ENCODE data around the gene SLC39A11.
A peak's percentile ranks its signal among the peaks of the same experiment; 100 is the strongest.

SLC39A11 gene

GRCh38 chr17:72745241-72745640 lies 347.2 kb downstream of the SLC39A11 start:
- TF ChIP-seq, protein P1, sequence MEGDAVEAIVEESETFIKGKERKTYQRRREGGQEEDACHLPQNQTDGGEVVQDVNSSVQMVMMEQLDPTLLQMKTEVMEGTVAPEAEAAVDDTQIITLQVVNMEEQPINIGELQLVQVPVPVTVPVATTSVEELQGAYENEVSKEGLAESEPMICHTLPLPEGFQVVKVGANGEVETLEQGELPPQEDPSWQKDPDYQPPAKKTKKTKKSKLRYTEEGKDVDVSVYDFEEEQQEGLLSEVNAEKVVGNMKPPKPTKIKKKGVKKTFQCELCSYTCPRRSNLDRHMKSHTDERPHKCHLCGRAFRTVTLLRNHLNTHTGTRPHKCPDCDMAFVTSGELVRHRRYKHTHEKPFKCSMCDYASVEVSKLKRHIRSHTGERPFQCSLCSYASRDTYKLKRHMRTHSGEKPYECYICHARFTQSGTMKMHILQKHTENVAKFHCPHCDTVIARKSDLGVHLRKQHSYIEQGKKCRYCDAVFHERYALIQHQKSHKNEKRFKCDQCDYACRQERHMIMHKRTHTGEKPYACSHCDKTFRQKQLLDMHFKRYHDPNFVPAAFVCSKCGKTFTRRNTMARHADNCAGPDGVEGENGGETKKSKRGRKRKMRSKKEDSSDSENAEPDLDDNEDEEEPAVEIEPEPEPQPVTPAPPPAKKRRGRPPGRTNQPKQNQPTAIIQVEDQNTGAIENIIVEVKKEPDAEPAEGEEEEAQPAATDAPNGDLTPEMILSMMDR (IDR thresholded peaks at IDR 0.05), result no peak
- no peaks in the 10 kb centered on the region for H3K36me3 Mint-ChIP-seq (ENCODE audit: low read depth)
- H3K27me3 Mint-ChIP-seq (ENCODE audit: low read depth, poor library complexity), result peaks cover 16% of the 10 kb centered on the region
- peaks cover 30% of the 10 kb centered on the region for H3K4me1 Mint-ChIP-seq
- H3K9me3 Mint-ChIP-seq, result no peaks in the 10 kb centered on the region
- H3K27ac Mint-ChIP-seq, result no peak overlapping the region
- DNase-seq, result no peak
- H3K4me3 Mint-ChIP-seq, result no peak overlapping the region

- DNase-seq, result no peak
- Mint-ChIP-seq H3K36me3 (ENCODE audit: low read depth) (no peaks in the 10 kb centered on the region), H3K4me1 (peaks cover 15% of the 10 kb centered on the region), H3K27me3 (ENCODE audit: low read depth, poor library complexity) (peaks cover 7% of the 10 kb centered on the region), H3K27ac (peak overlapping the region; percentile 45), H3K9me3 (no peaks in the 10 kb centered on the region), H3K4me3 (no peak overlapping the region)
- TF ChIP-seq, protein P1 (IDR thresholded peaks at IDR 0.05), result no peak
Measured at GRCh38 chr17:72743037-72743467, 349.4 kb downstream of the SLC39A11 start.

DNA sequence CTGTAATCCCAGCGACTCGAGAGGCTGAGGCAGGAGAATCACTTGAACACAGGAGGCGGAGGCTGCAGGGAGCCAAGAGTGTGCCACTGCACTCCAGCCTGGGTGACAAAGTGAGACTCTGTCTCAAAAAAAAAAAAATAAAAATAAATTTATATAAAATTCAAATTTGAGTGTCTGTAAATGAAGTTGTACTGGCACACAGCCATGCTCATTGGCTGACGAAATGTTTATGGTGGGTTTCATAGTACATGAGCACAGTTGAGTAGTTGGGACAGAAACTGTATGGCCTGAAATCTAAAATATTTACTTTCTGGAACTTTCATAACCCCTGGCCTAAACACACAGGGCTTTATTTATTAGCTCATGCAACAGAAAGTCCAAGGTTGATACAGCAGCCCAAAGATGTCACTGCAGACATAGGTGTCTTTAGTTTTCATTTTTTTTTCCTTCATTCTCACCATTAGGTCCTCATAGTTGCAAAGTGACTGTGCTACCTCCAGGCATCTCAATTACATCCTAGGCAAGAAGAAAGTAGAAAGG lies 355.3 kb downstream of the SLC39A11 start:
- Mint-ChIP-seq H3K4me1 (peaks cover 19% of the 10 kb centered on the region), H3K36me3 (ENCODE audit: low read depth) (no peaks in the 10 kb centered on the region), H3K4me3 (no peak overlapping the region), H3K27me3 (ENCODE audit: low read depth, poor library complexity) (peaks cover 6% of the 10 kb centered on the region), H3K9me3 (no peaks in the 10 kb centered on the region), H3K27ac (no peak overlapping the region)
- no peak for DNase-seq
- TF ChIP-seq, protein P1 (IDR thresholded peaks at IDR 0.05), result no peak

DNA sequence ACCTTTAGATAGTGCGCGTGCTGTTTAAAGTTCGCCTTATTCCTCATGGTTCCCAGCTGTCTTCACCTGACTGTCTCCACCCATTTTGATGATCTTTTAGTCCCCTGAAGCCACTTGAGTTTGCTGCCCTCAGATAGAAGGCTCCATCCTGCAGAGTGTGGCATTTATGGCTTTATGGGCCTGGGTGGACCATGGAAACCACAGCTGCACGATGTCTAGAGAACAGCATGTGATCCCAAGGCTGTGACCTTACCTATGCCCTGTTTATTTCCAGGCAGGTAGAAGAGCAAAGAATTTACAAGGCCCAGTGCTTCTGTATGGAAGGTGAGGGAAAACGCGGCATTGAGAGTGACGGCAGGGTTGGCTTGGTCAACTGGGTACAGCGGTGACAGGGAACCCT lies 356.9 kb downstream of the SLC39A11 start:
- no peak overlapping the region for H3K27ac Mint-ChIP-seq
- H3K4me1 Mint-ChIP-seq, result peaks cover 19% of the 10 kb centered on the region
- no peaks in the 10 kb centered on the region for H3K9me3 Mint-ChIP-seq
- no peaks in the 10 kb centered on the region for H3K36me3 Mint-ChIP-seq (ENCODE audit: low read depth)
- TF ChIP-seq, protein P1 (IDR thresholded peaks at IDR 0.05), result no peak
- DNase-seq, result no peak
- H3K4me3 Mint-ChIP-seq, result no peak overlapping the region
- peaks cover 4% of the 10 kb centered on the region for H3K27me3 Mint-ChIP-seq (ENCODE audit: low read depth, poor library complexity)

GRCh38 chr17:72735048-72735447 lies 357.4 kb downstream of the SLC39A11 start:
- TF ChIP-seq, protein P1 (IDR thresholded peaks at IDR 0.05), result no peak
- peaks cover 4% of the 10 kb centered on the region for H3K27me3 Mint-ChIP-seq (ENCODE audit: low read depth, poor library complexity)
- H3K9me3 Mint-ChIP-seq, result no peaks in the 10 kb centered on the region
- no peak overlapping the region for H3K4me3 Mint-ChIP-seq
- no peak for DNase-seq
- peaks cover 19% of the 10 kb centered on the region for H3K4me1 Mint-ChIP-seq
- no peak overlapping the region for H3K27ac Mint-ChIP-seq
- no peaks in the 10 kb centered on the region for H3K36me3 Mint-ChIP-seq (ENCODE audit: low read depth)

- Mint-ChIP-seq H3K36me3 (ENCODE audit: low read depth) (no peaks in the 10 kb centered on the region), H3K9me3 (no peaks in the 10 kb centered on the region), H3K4me1 (peaks cover 19% of the 10 kb centered on the region), H3K4me3 (no peak overlapping the region), H3K27me3 (ENCODE audit: low read depth, poor library complexity) (peaks cover 4% of the 10 kb centered on the region), H3K27ac (peak overlapping the region; percentile 32)
- TF ChIP-seq, protein P1 (IDR thresholded peaks at IDR 0.05), result no peak
- no peak for DNase-seq
Measured at GRCh38 chr17:72734613-72735012, 357.9 kb downstream of the SLC39A11 start.
